ENCODE results near the gene NHLRC3.
"Not testable (repeated sequence)": the region's sequence is repeated elsewhere in the genome, so short reads cannot be mapped to it uniquely, and the experiment has no call there.

NHLRC3 gene

DNA sequence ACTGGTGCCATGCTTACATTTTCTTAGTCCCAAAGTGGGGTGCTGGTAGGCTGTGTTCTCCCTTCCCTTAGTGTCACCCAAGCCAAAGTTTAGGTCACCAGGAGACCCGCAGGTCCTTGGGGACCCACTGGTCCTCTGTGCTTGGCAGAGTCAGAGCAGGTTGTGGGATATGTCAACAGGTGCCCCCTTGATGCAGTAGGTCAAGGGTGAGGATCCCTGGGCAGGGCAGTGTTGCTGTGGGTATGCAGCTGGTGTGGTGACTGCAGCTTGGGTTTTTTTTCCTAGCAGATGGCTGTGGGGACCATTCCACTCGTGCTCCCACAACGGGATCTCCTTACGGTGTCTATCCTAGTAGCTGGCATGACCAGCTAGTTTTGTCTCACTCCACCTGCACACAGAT lies 23.7 kb downstream of the NHLRC3 start:
- H3K27ac ChIP-seq (ENCODE audit: low read depth in 2 of 2, low read length in 2 of 2), result no peak overlapping the region
- no peaks in the 10 kb centered on the region for H3K4me1 ChIP-seq (ENCODE audit: control insufficient read depth in 2 of 2, insufficient read depth in 2 of 2, low read length in 2 of 2)

GRCh38 chr13:39072842-39073241 lies 34.6 kb downstream of the NHLRC3 start:
- Histone ChIP-seq H3K36me3 (ENCODE audit: control insufficient read depth in 2 of 2, insufficient read depth in 2 of 2, low read length in 2 of 2) (no peaks in the 10 kb centered on the region), H3K27ac (ENCODE audit: low read depth in 2 of 2, low read length in 2 of 2) (no peak overlapping the region), H3K4me3 (ENCODE audit: low read length in 2 of 2) (no peak overlapping the region), H3K27me3 (ENCODE audit: control insufficient read depth in 2 of 2, insufficient read depth in 2 of 2, low read length in 2 of 2) (peaks cover 4% of the 10 kb centered on the region in 2 donors), H3K9ac (ENCODE audit: low read depth in 1 of 2, low read length in 2 of 2) (no peak overlapping the region), H3K9me3 (ENCODE audit: control insufficient read depth in 2 of 2, low read length in 2 of 2) (no peaks in the 10 kb centered on the region), H3K4me1 (ENCODE audit: control insufficient read depth in 2 of 2, insufficient read depth in 2 of 2, low read length in 2 of 2) (no peaks in the 10 kb centered on the region)

More for the DNA sequence above, 23.7 kb downstream of the NHLRC3 start:
- Histone ChIP-seq H3K9ac (ENCODE audit: low read depth in 1 of 2, low read length in 2 of 2) (no peak overlapping the region), H3K9me3 (ENCODE audit: control insufficient read depth in 2 of 2, low read length in 2 of 2) (no peaks in the 10 kb centered on the region), H3K36me3 (ENCODE audit: control insufficient read depth in 2 of 2, insufficient read depth in 2 of 2, low read length in 2 of 2) (no peaks in the 10 kb centered on the region), H3K27me3 (ENCODE audit: control insufficient read depth in 2 of 2, insufficient read depth in 2 of 2, low read length in 2 of 2) (no peaks in the 10 kb centered on the region), H3K4me3 (ENCODE audit: low read length in 2 of 2) (no peak overlapping the region)

DNA sequence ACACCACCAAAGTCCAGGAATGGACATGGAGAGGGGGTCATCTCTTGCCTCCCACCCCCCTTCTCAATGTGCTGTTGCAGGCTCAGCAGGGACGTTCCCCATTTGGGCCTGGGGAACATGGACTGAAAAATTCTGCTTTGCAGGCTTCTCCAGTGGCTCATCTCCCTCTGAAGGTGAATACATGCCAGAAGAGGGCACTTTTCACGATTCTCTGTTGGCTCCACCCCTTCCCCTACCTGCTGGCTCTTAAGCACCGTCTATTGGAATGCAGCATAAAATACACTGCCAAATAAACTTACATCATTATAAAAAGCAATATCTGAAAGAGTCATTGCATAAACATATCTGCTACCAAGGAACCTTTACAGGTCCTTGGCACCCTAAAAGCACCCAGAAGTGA lies 35.7 kb downstream of the NHLRC3 start:
- Histone ChIP-seq H3K4me3 (ENCODE audit: low read length in 2 of 2) (no peak overlapping the region), H3K27me3 (ENCODE audit: control insufficient read depth in 2 of 2, insufficient read depth in 2 of 2, low read length in 2 of 2) (peaks cover 4% of the 10 kb centered on the region in 2 donors), H3K9me3 (ENCODE audit: control insufficient read depth in 2 of 2, low read length in 2 of 2) (no peaks in the 10 kb centered on the region), H3K27ac (ENCODE audit: low read depth in 2 of 2, low read length in 2 of 2) (no peak overlapping the region), H3K4me1 (ENCODE audit: control insufficient read depth in 2 of 2, insufficient read depth in 2 of 2, low read length in 2 of 2) (no peaks in the 10 kb centered on the region), H3K9ac (ENCODE audit: low read depth in 1 of 2, low read length in 2 of 2) (no peak overlapping the region), H3K36me3 (ENCODE audit: control insufficient read depth in 2 of 2, insufficient read depth in 2 of 2, low read length in 2 of 2) (no peaks in the 10 kb centered on the region)

GRCh38 chr13:39086251-39086945 lies 48.1 kb downstream of the NHLRC3 start:
- H3K4me3 ChIP-seq (ENCODE audit: low read length in 2 of 2); H3K4me1 ChIP-seq (ENCODE audit: control insufficient read depth in 2 of 2, insufficient read depth in 2 of 2, low read length in 2 of 2); H3K27ac ChIP-seq (ENCODE audit: low read depth in 2 of 2, low read length in 2 of 2); H3K27me3 ChIP-seq (ENCODE audit: control insufficient read depth in 2 of 2, insufficient read depth in 2 of 2, low read length in 2 of 2); H3K9ac ChIP-seq (ENCODE audit: low read depth in 1 of 2, low read length in 2 of 2); H3K9me3 ChIP-seq (ENCODE audit: control insufficient read depth in 2 of 2, low read length in 2 of 2); H3K36me3 ChIP-seq (ENCODE audit: control insufficient read depth in 2 of 2, insufficient read depth in 2 of 2, low read length in 2 of 2): not testable (repeated sequence)

DNA sequence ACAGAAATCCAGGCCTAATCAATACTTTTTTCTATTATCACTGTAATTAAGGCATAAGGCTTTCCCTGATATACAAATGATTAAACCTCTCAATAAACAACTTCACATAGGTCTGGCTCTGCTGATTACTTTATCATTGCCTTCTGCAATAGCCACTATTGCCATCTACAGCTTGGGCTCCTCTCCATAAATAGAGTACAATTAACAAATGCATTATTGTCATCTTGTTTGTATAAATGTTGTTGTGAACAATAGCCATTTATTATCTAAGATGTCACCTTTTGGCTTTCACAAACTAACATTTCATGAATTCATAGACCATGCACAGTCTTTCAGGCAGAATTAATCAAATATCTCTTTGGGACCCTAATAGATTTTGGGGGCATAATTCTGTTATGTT lies 53.3 kb downstream of the NHLRC3 start:
- Histone ChIP-seq H3K36me3 (ENCODE audit: control insufficient read depth in 2 of 2, insufficient read depth in 2 of 2, low read length in 2 of 2) (no peaks in the 10 kb centered on the region), H3K27me3 (ENCODE audit: control insufficient read depth in 2 of 2, insufficient read depth in 2 of 2, low read length in 2 of 2) (no peaks in the 10 kb centered on the region), H3K27ac (ENCODE audit: low read depth in 2 of 2, low read length in 2 of 2) (no peak overlapping the region), H3K9ac (ENCODE audit: low read depth in 1 of 2, low read length in 2 of 2) (no peak overlapping the region), H3K4me3 (ENCODE audit: low read length in 2 of 2) (no peak overlapping the region), H3K4me1 (ENCODE audit: control insufficient read depth in 2 of 2, insufficient read depth in 2 of 2, low read length in 2 of 2) (no peaks in the 10 kb centered on the region), H3K9me3 (ENCODE audit: control insufficient read depth in 2 of 2, low read length in 2 of 2) (no peaks in the 10 kb centered on the region)

DNA sequence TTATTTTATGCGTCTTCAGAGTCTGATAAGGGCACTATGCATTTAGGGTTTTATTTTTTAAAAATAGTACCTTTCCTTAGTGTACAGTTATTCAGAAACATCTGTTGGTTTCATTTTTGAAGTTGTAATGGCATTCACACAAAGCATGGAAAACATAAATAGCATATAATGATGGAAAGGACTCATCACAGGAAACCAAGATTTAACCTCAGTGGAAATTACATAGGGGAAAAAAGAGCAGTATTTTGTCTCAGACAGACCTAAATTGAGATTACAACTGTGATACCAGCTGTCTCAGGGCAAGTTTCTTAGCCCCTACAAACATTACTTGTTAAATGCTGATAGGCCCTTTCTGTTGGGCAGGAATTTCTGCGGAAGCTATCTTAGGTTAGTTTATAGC lies 57.2 kb downstream of the NHLRC3 start:
- Histone ChIP-seq H3K9me3 (ENCODE audit: control insufficient read depth in 2 of 2, low read length in 2 of 2) (no peaks in the 10 kb centered on the region), H3K4me1 (ENCODE audit: control insufficient read depth in 2 of 2, insufficient read depth in 2 of 2, low read length in 2 of 2) (no peaks in the 10 kb centered on the region), H3K27me3 (ENCODE audit: control insufficient read depth in 2 of 2, insufficient read depth in 2 of 2, low read length in 2 of 2) (no peaks in the 10 kb centered on the region), H3K36me3 (ENCODE audit: control insufficient read depth in 2 of 2, insufficient read depth in 2 of 2, low read length in 2 of 2) (no peaks in the 10 kb centered on the region), H3K4me3 (ENCODE audit: low read length in 2 of 2) (no peak overlapping the region), H3K9ac (ENCODE audit: low read depth in 1 of 2, low read length in 2 of 2) (no peak overlapping the region), H3K27ac (ENCODE audit: low read depth in 2 of 2, low read length in 2 of 2) (no peak overlapping the region)

- Histone ChIP-seq H3K27ac (ENCODE audit: low read depth in 2 of 2, low read length in 2 of 2) (no peak overlapping the region), H3K9ac (ENCODE audit: low read depth in 1 of 2, low read length in 2 of 2) (no peak overlapping the region), H3K36me3 (ENCODE audit: control insufficient read depth in 2 of 2, insufficient read depth in 2 of 2, low read length in 2 of 2) (no peaks in the 10 kb centered on the region), H3K4me3 (ENCODE audit: low read length in 2 of 2) (no peak overlapping the region), H3K9me3 (ENCODE audit: control insufficient read depth in 2 of 2, low read length in 2 of 2) (no peaks in the 10 kb centered on the region), H3K27me3 (ENCODE audit: control insufficient read depth in 2 of 2, insufficient read depth in 2 of 2, low read length in 2 of 2) (no peaks in the 10 kb centered on the region), H3K4me1 (ENCODE audit: control insufficient read depth in 2 of 2, insufficient read depth in 2 of 2, low read length in 2 of 2) (no peaks in the 10 kb centered on the region)
Observed at GRCh38 chr13:39099231-39099630, 61.0 kb downstream of the NHLRC3 start.

All from mucosa of rectum (tissue), 2 donors.